ENCODE measurements around the gene MAML2. TPM values are rescaled to one million over a fixed set of nuclear protein-coding genes. Genes with fewer than 3 reads are reported as not detected.

MAML2 gene
- total RNA-seq, 1 experiment from 2014 or later = 2.7 TPM

- no peak overlapping the region for H2BK5ac ChIP-seq (ENCODE audit: insufficient read length, low read length)
Observed at GRCh38 chr11:96086111-96086510, 256.9 kb downstream of the MAML2 start.

More at GRCh38 chr11:96086111-96086510, 256.9 kb downstream of the MAML2 start:
- H3K4me1 ChIP-seq (ENCODE audit: insufficient read depth, low read length) = peaks cover 14% of the 10 kb centered on the region; the same call in 1 of the 2 replicates
- no peaks in the 10 kb centered on the region for H3K27me3 Mint-ChIP-seq (ENCODE audit: low read depth)
- DNase-seq = no peak
- TF ChIP-seq, protein P1, sequence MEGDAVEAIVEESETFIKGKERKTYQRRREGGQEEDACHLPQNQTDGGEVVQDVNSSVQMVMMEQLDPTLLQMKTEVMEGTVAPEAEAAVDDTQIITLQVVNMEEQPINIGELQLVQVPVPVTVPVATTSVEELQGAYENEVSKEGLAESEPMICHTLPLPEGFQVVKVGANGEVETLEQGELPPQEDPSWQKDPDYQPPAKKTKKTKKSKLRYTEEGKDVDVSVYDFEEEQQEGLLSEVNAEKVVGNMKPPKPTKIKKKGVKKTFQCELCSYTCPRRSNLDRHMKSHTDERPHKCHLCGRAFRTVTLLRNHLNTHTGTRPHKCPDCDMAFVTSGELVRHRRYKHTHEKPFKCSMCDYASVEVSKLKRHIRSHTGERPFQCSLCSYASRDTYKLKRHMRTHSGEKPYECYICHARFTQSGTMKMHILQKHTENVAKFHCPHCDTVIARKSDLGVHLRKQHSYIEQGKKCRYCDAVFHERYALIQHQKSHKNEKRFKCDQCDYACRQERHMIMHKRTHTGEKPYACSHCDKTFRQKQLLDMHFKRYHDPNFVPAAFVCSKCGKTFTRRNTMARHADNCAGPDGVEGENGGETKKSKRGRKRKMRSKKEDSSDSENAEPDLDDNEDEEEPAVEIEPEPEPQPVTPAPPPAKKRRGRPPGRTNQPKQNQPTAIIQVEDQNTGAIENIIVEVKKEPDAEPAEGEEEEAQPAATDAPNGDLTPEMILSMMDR (conservative IDR thresholded peaks at IDR 0.05) = no peak
- no peak overlapping the region for H2BK15ac ChIP-seq (ENCODE audit: low read depth, low read length)
- no peak overlapping the region for H4K5ac ChIP-seq (ENCODE audit: insufficient read length, low read depth, low read length)
- no peaks in the 10 kb centered on the region for H3K9me3 Mint-ChIP-seq
- no peaks in the 10 kb centered on the region for H4K20me1 ChIP-seq (ENCODE audit: control insufficient read depth, insufficient read depth, insufficient read length)
- no peak overlapping the region for H3K4me2 ChIP-seq (ENCODE audit: insufficient read depth, insufficient read length, low read length)
- no peak overlapping the region for H3K9ac ChIP-seq (ENCODE audit: extremely low read depth, insufficient read length, low read length)
- H3T11ph ChIP-seq (ENCODE audit: low read length) = no peak overlapping the region
- H3K79me1 ChIP-seq (ENCODE audit: insufficient read depth, low read depth, low read length, poor library complexity, severe bottlenecking) = no peaks in the 10 kb centered on the region
- no peak overlapping the region for H3K4me3 Mint-ChIP-seq
- H3K27ac Mint-ChIP-seq = no peak overlapping the region
- H3K4ac ChIP-seq (ENCODE audit: low read depth, low read length) = no peak overlapping the region
- H3K18ac ChIP-seq (ENCODE audit: insufficient read length, low read depth, low read length) = no peak overlapping the region
- H4K91ac ChIP-seq (ENCODE audit: insufficient read length, low read depth, low read length) = no peak overlapping the region
- no peak overlapping the region for H2BK12ac ChIP-seq (ENCODE audit: insufficient read length, low read depth, low read length)
- H2AFZ ChIP-seq (ENCODE audit: low read length) = no peak overlapping the region
- no peak overlapping the region for H3K14ac ChIP-seq (ENCODE audit: insufficient read depth, low read length)
- H2BK120ac ChIP-seq (ENCODE audit: low read depth, low read length, poor library complexity, severe bottlenecking) = no peak overlapping the region
- peaks cover 10 to 17% of the 10 kb centered on the region in 2 experiments for H3K4me1 Mint-ChIP-seq
- H3K79me2 ChIP-seq (ENCODE audit: insufficient read depth, low read length) = no peaks in the 10 kb centered on the region
- no peak overlapping the region for H3K56ac ChIP-seq (ENCODE audit: insufficient read length, low read depth, low read length)
- no peak overlapping the region for H3K23ac ChIP-seq (ENCODE audit: insufficient read length, low read depth, low read length)
- WGBS (ENCODE audit: extremely low coverage, insufficient read length, low lambda C conversion rate) = no CpG with 5 or more reads among the region's 1 CpG
- H3K27me3 ChIP-seq (ENCODE audit: insufficient read depth, low read length) = no peaks in the 10 kb centered on the region
- H3K36me3 Mint-ChIP-seq (ENCODE audit: insufficient read depth in 1 of 3, low read depth in 3 of 3) = no peaks in the 10 kb centered on the region
- H2AK5ac ChIP-seq (ENCODE audit: insufficient read length, low read length) = no peak overlapping the region
- no peaks in the 10 kb centered on the region for H3K23me2 ChIP-seq (ENCODE audit: insufficient read length, low read depth, low read length, poor library complexity, severe bottlenecking)
- no peak overlapping the region for H2BK20ac ChIP-seq (ENCODE audit: low read depth, low read length, poor library complexity, severe bottlenecking)
- no peak overlapping the region for H4K8ac ChIP-seq (replicated peaks; ENCODE audit: insufficient read length, low read depth, low read length)
- no peak overlapping the region for H3K27ac ChIP-seq (ENCODE audit: insufficient read length, low read depth, low read length)
- H3K9me3 ChIP-seq (ENCODE audit: control insufficient read depth, low read depth, low read length) = no peaks in the 10 kb centered on the region
